Epithelial cell of proximal tubule (primary cell): Measurements from ENCODE around the gene MOCOS. TPM values are rescaled to one million over a fixed set of nuclear protein-coding genes. Genes with fewer than 3 reads are reported as not detected.
"Not testable (repeated sequence)": the region's sequence is repeated elsewhere in the genome, so short reads cannot be mapped to it uniquely, and the experiment has no call there.

ENCODE experiments used
- DNase-seq: peaks from one replicate; pipeline ENCODE4 v3.0.0-alpha.2; 2011; ENCODE audit warnings: low read depth
- H3K4me3 ChIP-seq: 2 replicates; pipeline ENCODE4 v1.5.1; 2011; ENCODE audit warnings: low read depth, mild to moderate bottlenecking, low read length
- total RNA-seq: library from RNA; depleted of rRNA; stranded (reverse); fragments of >200 nt; gene quantifications from 2 replicates; pipeline ENCODE4 v1.2.3, GENCODE V29; 2015
- TF ChIP-seq, protein P1 (sequence below): conservative IDR thresholded peaks from 2 replicates; pipeline ENCODE4 v1.5.1; 2012; ENCODE audit warnings: low read depth, mild to moderate bottlenecking, low read length

The MOCOS gene
- total RNA-seq, 1 donor from 2014 or later, result 5.7 TPM

- no peak overlapping the region for H3K4me3 ChIP-seq
- DNase-seq, result no peak
- TF ChIP-seq, protein P1, sequence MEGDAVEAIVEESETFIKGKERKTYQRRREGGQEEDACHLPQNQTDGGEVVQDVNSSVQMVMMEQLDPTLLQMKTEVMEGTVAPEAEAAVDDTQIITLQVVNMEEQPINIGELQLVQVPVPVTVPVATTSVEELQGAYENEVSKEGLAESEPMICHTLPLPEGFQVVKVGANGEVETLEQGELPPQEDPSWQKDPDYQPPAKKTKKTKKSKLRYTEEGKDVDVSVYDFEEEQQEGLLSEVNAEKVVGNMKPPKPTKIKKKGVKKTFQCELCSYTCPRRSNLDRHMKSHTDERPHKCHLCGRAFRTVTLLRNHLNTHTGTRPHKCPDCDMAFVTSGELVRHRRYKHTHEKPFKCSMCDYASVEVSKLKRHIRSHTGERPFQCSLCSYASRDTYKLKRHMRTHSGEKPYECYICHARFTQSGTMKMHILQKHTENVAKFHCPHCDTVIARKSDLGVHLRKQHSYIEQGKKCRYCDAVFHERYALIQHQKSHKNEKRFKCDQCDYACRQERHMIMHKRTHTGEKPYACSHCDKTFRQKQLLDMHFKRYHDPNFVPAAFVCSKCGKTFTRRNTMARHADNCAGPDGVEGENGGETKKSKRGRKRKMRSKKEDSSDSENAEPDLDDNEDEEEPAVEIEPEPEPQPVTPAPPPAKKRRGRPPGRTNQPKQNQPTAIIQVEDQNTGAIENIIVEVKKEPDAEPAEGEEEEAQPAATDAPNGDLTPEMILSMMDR, result no peak
These were observed 25.2 kb downstream of the MOCOS start for GRCh38 chr18:36212301-36213171.

DNA sequence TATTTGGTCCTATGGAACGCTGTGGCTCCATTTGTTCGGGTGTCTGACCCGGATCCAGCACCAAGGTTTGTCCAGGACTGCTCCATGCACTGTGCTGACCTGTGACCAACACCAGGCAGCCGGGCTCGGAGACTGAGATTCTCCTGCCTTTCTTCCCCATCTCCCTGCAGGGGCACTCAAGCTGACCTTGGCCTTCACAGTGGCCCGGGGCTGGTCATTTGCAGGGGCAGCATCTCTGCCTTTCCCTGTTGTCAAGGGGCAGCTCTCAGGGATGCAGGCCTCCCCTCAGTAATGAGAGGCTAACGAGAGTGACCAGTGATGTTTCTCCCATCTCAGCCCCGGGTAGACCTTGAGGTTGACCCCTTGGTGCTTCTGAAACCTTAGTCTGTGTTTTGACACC is 27.5 kb downstream of the MOCOS start:
- H3K4me3 ChIP-seq, result no peak overlapping the region
- no peak for DNase-seq
- TF ChIP-seq, protein P1, result no peak

DNA sequence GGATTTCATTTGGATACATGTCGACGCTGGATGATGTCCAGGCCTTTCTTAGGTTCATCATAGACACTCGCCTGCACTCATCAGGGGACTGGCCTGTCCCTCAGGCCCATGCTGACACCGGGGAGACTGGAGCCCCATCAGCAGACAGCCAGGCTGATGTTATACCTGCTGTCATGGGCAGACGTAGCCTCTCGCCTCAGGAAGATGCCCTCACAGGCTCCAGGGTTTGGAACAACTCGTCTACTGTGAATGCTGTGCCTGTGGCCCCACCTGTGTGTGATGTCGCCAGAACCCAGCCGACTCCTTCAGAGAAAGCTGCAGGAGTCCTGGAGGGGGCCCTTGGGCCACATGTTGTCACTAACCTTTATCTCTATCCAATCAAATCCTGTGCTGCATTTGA is 28.3 kb downstream of the MOCOS start:
- TF ChIP-seq, protein P1, result no peak
- no peak overlapping the region for H3K4me3 ChIP-seq
- DNase-seq, result no peak

- TF ChIP-seq, protein P1, result no peak
- no peak overlapping the region for H3K4me3 ChIP-seq
- DNase-seq, result no peak
These were observed 30.1 kb downstream of the MOCOS start for GRCh38 chr18:36217348-36217747.

DNA sequence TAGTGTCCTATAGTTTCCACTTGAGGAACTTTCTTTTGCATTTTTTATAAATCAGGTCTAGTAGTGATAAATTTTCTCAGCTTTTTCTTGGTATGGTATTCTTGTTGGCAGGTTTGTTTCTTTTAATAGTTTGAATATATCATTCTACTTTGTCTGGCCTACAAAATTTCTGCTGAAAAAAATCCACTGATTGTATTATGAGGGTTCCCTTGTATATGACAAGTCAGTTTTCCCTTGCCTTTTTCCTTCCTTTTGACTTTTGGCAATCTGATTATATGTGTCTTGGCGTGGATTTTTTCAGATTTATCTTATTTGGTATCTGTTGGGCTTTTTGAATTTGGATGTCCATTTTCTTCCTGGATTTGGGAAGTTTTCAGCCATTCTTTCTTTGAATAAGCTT is 41.9 kb downstream of the MOCOS start:
- no peak for DNase-seq
- TF ChIP-seq, protein P1, result no peak
- no peak overlapping the region for H3K4me3 ChIP-seq

GRCh38 chr18:36240510-36240909 is 53.2 kb downstream of the MOCOS start:
- H3K4me3 ChIP-seq, DNase-seq: not testable (repeated sequence)

DNA sequence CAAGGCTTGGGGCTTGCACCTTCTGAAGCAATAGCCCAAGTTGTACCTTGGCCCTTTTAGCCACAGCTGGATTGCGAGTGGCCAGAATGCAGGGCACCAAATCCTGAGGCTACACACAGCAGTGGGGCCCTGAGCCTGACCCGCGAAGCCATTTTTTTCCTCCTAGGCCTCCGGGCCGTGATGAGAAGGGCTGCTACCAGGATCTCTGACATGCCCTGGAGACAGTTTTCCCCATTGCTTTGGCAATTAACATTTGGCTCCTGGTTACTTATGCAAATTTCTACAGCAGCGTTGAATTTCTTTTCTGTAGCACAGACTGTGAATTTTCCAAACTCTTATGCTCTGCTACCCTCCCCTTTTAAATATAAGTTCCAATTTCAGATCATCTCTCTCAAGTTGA is 54.5 kb downstream of the MOCOS start:
- H3K4me3 ChIP-seq, result no peak overlapping the region
- TF ChIP-seq, protein P1, result no peak
- no peak for DNase-seq
